Neural cell (in vitro differentiated cells): ENCODE data around the gene TSPAN3. TPM values are rescaled to one million over a fixed set of nuclear protein-coding genes. Genes with fewer than 3 reads are reported as not detected.
A peak's percentile ranks its signal among the peaks of the same experiment; 100 is the strongest.

Experiments
- H2AFZ ChIP-seq: fragments of 200-600, 300-800 bp; sonication (generic), shearing (Covaris generic); 2 replicates; pipeline ENCODE4 v1.6.0; 2014; ENCODE audit warnings: low read depth, mild to moderate bottlenecking, antibody characterized with exemption, low read length, moderate library complexity
- H3F3A ChIP-seq: fragments of 200-600 bp; shearing (Covaris generic); 2 replicates; pipeline ENCODE4 v1.6.1; 2016; ENCODE audit warnings: mild to moderate bottlenecking, moderate library complexity, mixed read lengths, antibody characterized with exemption, low read length; ENCODE audit not compliant: insufficient read depth, poor library complexity, severe bottlenecking
- H3K27ac ChIP-seq: fragments of 200-600, 300-800 bp; sonication (generic), shearing (Covaris generic); 2 replicates; pipeline ENCODE4 v1.5.1; 2014; ENCODE audit warnings: mild to moderate bottlenecking, low read length, moderate library complexity
- H3K27me3 ChIP-seq: fragments of 300-800, 200-600 bp; sonication (generic), shearing (Covaris generic); 2 replicates; pipeline ENCODE4 v1.6.0; 2014; ENCODE audit warnings: mild to moderate bottlenecking, low read depth, low read length, moderate library complexity; ENCODE audit not compliant: insufficient read depth
- H3K36me3 ChIP-seq: fragments of 300-800, 200-600 bp; sonication (generic), shearing (Covaris generic); 2 replicates; pipeline ENCODE4 v1.5.1; 2014; ENCODE audit warnings: mild to moderate bottlenecking, antibody characterized with exemption, low read length, moderate library complexity; ENCODE audit not compliant: insufficient read depth
- H3K4me2 ChIP-seq: fragments of 300-800, 200-600 bp; sonication (generic), shearing (Covaris generic); 2 replicates; pipeline ENCODE4 v1.6.0; 2014; ENCODE audit warnings: mild to moderate bottlenecking, low read length
- H3K4me3 ChIP-seq: fragments of 300-800, 200-600 bp; sonication (generic), shearing (Covaris generic); 2 replicates; pipeline ENCODE4 v1.5.1; 2014; ENCODE audit warnings: mild to moderate bottlenecking, low read length, moderate library complexity
- H3K79me2 ChIP-seq: fragments of 200-600 bp; shearing (Covaris generic); replicated peaks from 2 replicates; pipeline ENCODE4 v1.6.0; 2014; ENCODE audit warnings: mild to moderate bottlenecking, low read length, moderate library complexity; ENCODE audit not compliant: insufficient read depth
- H3K9ac ChIP-seq: fragments of 300-800, 200-600 bp; sonication (generic), shearing (Covaris generic); 2 replicates; pipeline ENCODE4 v1.6.1; 2016; ENCODE audit warnings: mild to moderate bottlenecking, low read length, mixed read lengths
- H3K9me2 ChIP-seq: fragments of 200-600 bp; shearing (Covaris generic); 2 replicates; pipeline ENCODE4 v1.6.1; 2016; ENCODE audit warnings: mild to moderate bottlenecking, low read length, mixed read lengths; ENCODE audit not compliant: insufficient read depth
- H3K9me3 ChIP-seq: fragments of 200-600, 300-800 bp; sonication (generic), shearing (Covaris generic); 2 replicates; pipeline ENCODE4 v1.6.1; 2016; ENCODE audit warnings: mild to moderate bottlenecking, mixed run types, low read length, moderate library complexity, mixed read lengths
- H4K20me1 ChIP-seq: fragments of 200-600 bp; shearing (Covaris generic); 2 replicates; pipeline ENCODE4 v1.6.1; 2016; ENCODE audit warnings: mild to moderate bottlenecking, mixed run types; ENCODE audit not compliant: insufficient read depth
- CTCF ChIP-seq: fragments of 450-650 bp; IDR thresholded peaks from 2 replicates; pipeline ENCODE4 v1.5.1; 2014; ENCODE audit warnings: antibody characterized with exemption, mild to moderate bottlenecking, moderate library complexity; ENCODE audit not compliant: poor library complexity, severe bottlenecking
- EP300 ChIP-seq: fragments of 450-650 bp; conservative IDR thresholded peaks from 2 replicates; pipeline ENCODE4 v1.6.1; 2014; ENCODE audit warnings: antibody characterized with exemption, mild to moderate bottlenecking, moderate library complexity; ENCODE audit not compliant: poor library complexity, severe bottlenecking
- EZH2 ChIP-seq: fragments of 200-600, 300-800 bp; shearing (Covaris generic), sonication (generic); IDR thresholded peaks from 2 replicates; pipeline ENCODE4 v1.6.1; 2014; ENCODE audit warnings: antibody characterized with exemption, low read length, borderline replicate concordance, mild to moderate bottlenecking; ENCODE audit not compliant: insufficient read depth, poor library complexity, severe bottlenecking
- MXI1 ChIP-seq: fragments of 450-650 bp; conservative IDR thresholded peaks from 2 replicates; pipeline ENCODE4 v1.6.1; 2014; ENCODE audit warnings: antibody characterized with exemption, mild to moderate bottlenecking; ENCODE audit not compliant: poor library complexity, severe bottlenecking
- POLR2AphosphoS5 ChIP-seq: IDR thresholded peaks from 2 replicates; pipeline ENCODE4 v1.6.1; 2012
- RAD21 ChIP-seq: fragments of 450-650 bp; conservative IDR thresholded peaks from 2 replicates; pipeline ENCODE4 v1.6.1; 2014; ENCODE audit warnings: antibody characterized with exemption, mild to moderate bottlenecking, moderate library complexity
- REST ChIP-seq: IDR thresholded peaks from 2 replicates; pipeline ENCODE4 v1.6.1; 2012; ENCODE audit warnings: borderline replicate concordance
- SMC3 ChIP-seq: fragments of 450-650 bp; conservative IDR thresholded peaks from 2 replicates; pipeline ENCODE4 v1.6.1; 2014; ENCODE audit warnings: antibody characterized with exemption, mild to moderate bottlenecking, moderate library complexity; ENCODE audit not compliant: poor library complexity
- TAF1 ChIP-seq: IDR thresholded peaks from 2 replicates; pipeline ENCODE4 v1.6.1; 2012; ENCODE audit warnings: low read depth
- polyA plus RNA-seq: library from polyadenylated mRNA; depleted of rRNA; stranded (reverse); fragments of >200 nt; gene quantifications from 2 replicates; pipeline ENCODE4 v1.2.3, GENCODE V29; 2014

The TSPAN3 gene
- polyA plus RNA-seq, 1 donor from 2014 or later = 815 TPM

GRCh38 chr15:77068633-77069032, 2.3 kb downstream of the TSPAN3 start:
- no peak overlapping the region for H2AFZ ChIP-seq
- no peaks in the 10 kb centered on the region for H3K36me3 ChIP-seq
- H3K4me2 ChIP-seq = peak overlapping the region; percentile 65
- peak overlapping the region; percentile 93 for H3K4me3 ChIP-seq
- no peaks in the 10 kb centered on the region for H3K27me3 ChIP-seq
- TF ChIP-seq SMC3 (no peak), POLR2AphosphoS5 (no peak), EZH2 (no peak), CTCF (no peak), RAD21 (no peak), REST (no peak), TAF1 (no peak), EP300 (no peak), MXI1 (no peak)
- no peaks in the 10 kb centered on the region for H3K9me2 ChIP-seq
- H3K27ac ChIP-seq = no peak overlapping the region
- no peak overlapping the region for H3K9ac ChIP-seq
- peaks cover 3% of the 10 kb centered on the region for H4K20me1 ChIP-seq
- no peaks in the 10 kb centered on the region for H3K9me3 ChIP-seq
- peaks cover 67% of the 10 kb centered on the region for H3K79me2 ChIP-seq
- no peaks in the 10 kb centered on the region for H3F3A ChIP-seq

- Histone ChIP-seq H3K27me3 (no peaks in the 10 kb centered on the region), H3K4me3 (peak overlapping the region; percentile 93), H4K20me1 (peaks cover 3% of the 10 kb centered on the region), H3K9ac (no peak overlapping the region), H3K79me2 (peaks cover 75% of the 10 kb centered on the region), H3K27ac (no peak overlapping the region), H3K4me2 (no peak overlapping the region), H3F3A (no peaks in the 10 kb centered on the region), H3K9me3 (no peaks in the 10 kb centered on the region), H3K9me2 (no peaks in the 10 kb centered on the region), H2AFZ (no peak overlapping the region), H3K36me3 (no peaks in the 10 kb centered on the region)
- TF ChIP-seq MXI1 (no peak), EP300 (no peak), POLR2AphosphoS5 (no peak), CTCF (no peak), EZH2 (no peak), RAD21 (no peak), SMC3 (no peak), TAF1 (no peak), REST (no peak)
Observed at GRCh38 chr15:77067691-77068367, 3.1 kb downstream of the TSPAN3 start.
